OCI-LY1 (cell line): Measurements from ENCODE around the gene TOM1L2.

Experiments used
- H2AFZ ChIP-seq: fragments of 200-600 bp; sonication (generic), shearing (Covaris generic); 2 replicates; pipeline ENCODE4 v1.6.0; 2014; ENCODE audit warnings: antibody characterized with exemption, mild to moderate bottlenecking, low read length
- H3F3A ChIP-seq: fragments of 200-600 bp; sonication (generic), shearing (Covaris generic); 2 replicates; pipeline ENCODE4 v1.6.0; 2014; ENCODE audit warnings: mild to moderate bottlenecking, antibody characterized with exemption, low read length, moderate library complexity; ENCODE audit not compliant: insufficient read depth
- H3K27ac ChIP-seq: fragments of 200-600 bp; sonication (generic); 2 replicates; pipeline ENCODE4 v1.5.1; 2014; ENCODE audit warnings: low read length, mixed run types, mild to moderate bottlenecking, low read depth; ENCODE audit not compliant: poor library complexity, severe bottlenecking
- H3K27me3 ChIP-seq: fragments of 200-600 bp; sonication (generic); 2 replicates; pipeline ENCODE4 v1.6.0; 2014; ENCODE audit warnings: antibody characterized with exemption, mild to moderate bottlenecking, low read length, moderate library complexity; ENCODE audit not compliant: insufficient read depth
- H3K36me3 ChIP-seq: fragments of 200-600 bp; sonication (generic); 2 replicates; pipeline ENCODE4 v1.6.1; 2014; ENCODE audit warnings: mild to moderate bottlenecking, antibody characterized with exemption, low read length, moderate library complexity, mixed read lengths; ENCODE audit not compliant: insufficient read depth
- H3K4me1 ChIP-seq: fragments of 200-600 bp; sonication (generic); 2 replicates; pipeline ENCODE4 v1.5.1; 2014; ENCODE audit warnings: mild to moderate bottlenecking, low read length, moderate library complexity; ENCODE audit not compliant: insufficient read depth, severe bottlenecking
- H3K4me2 ChIP-seq: fragments of 200-600 bp; sonication (generic), shearing (Covaris generic); 2 replicates; pipeline ENCODE4 v1.6.1; 2014; ENCODE audit warnings: low read length
- H3K4me3 ChIP-seq: fragments of 200-600 bp; sonication (generic); 2 replicates; pipeline ENCODE4 v1.5.1; 2014; ENCODE audit warnings: low read length, low read depth, mild to moderate bottlenecking, mixed read lengths; ENCODE audit not compliant: poor library complexity, severe bottlenecking
- H3K79me2 ChIP-seq: fragments of 200-600 bp; shearing (Covaris generic); 2 replicates; pipeline ENCODE4 v1.6.1; 2016; ENCODE audit warnings: mixed run types, low read length, mixed read lengths; ENCODE audit not compliant: insufficient read depth
- H3K9ac ChIP-seq: fragments of 200-600 bp; sonication (generic), shearing (Covaris generic); 2 replicates; pipeline ENCODE4 v1.6.1; 2014; ENCODE audit warnings: mild to moderate bottlenecking, low read length, mixed read lengths
- H3K9me2 ChIP-seq: fragments of 200-600 bp; sonication (generic), shearing (Covaris generic); 2 replicates; pipeline ENCODE4 v1.6.1; 2014; ENCODE audit warnings: low read depth, mild to moderate bottlenecking, low read length, mixed read lengths
- H3K9me3 ChIP-seq: fragments of 200-600 bp; shearing (Covaris generic); 2 replicates; pipeline ENCODE4 v1.6.1; 2014; ENCODE audit warnings: low read length, mixed read lengths
- H4K20me1 ChIP-seq: fragments of 200-600 bp; sonication (generic), shearing (Covaris generic); 2 replicates; pipeline ENCODE4 v1.6.0; 2016; ENCODE audit warnings: mild to moderate bottlenecking, low read length; ENCODE audit not compliant: insufficient read depth
- EZH2 ChIP-seq: fragments of 200-600 bp; sonication (generic), shearing (Covaris generic); IDR thresholded peaks from 2 replicates; pipeline ENCODE4 v1.8.0; 2017; ENCODE audit warnings: borderline replicate concordance, mixed run types, mild to moderate bottlenecking, antibody characterized with exemption, low read length, moderate library complexity, mixed read lengths
- TF ChIP-seq, protein P1 (sequence below): fragments of 200-600 bp; sonication (generic), shearing (Covaris generic); IDR thresholded peaks from 2 replicates; pipeline ENCODE4 v1.5.1; 2017; ENCODE audit warnings: mild to moderate bottlenecking, antibody characterized with exemption, low read length, moderate library complexity, mixed read lengths

The TOM1L2 gene

DNA sequence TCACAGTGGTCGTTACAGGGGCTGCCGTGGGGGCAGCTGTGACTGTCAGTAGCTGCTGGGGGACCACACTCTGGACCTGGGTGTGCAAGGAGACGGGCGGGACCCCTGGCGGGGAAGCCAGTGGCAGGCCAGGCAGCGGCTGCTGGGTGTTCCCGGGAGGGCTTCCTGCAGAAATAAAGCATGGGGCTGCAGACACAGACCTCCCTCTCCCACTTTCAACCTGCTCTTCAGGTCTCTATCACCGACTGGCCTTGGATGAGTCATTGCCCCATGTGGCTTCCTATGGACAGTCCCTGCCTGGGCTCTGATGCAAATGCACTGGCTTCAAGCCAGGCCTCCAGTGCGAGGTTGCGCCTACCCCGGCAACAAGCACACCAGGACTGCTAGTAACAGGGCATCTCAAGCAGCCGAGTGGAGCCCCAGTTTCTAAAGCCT lies 152.6 kb downstream of the TOM1L2 start:
- Histone ChIP-seq H3K79me2 (peaks cover 5% of the 10 kb centered on the region; the same call in 1 of the 2 replicates), H3K4me3 (peak overlapping the region; percentile 79), H3K36me3 (peaks cover 56% of the 10 kb centered on the region), H2AFZ (no peak overlapping the region), H3K9me2 (no peaks in the 10 kb centered on the region), H3K9me3 (no peaks in the 10 kb centered on the region), H3K9ac (peak overlapping the region; percentile 77; the same call in 1 of the 2 replicates), H3K27ac (peak overlapping the region; percentile 65), H3F3A (no peaks in the 10 kb centered on the region), H3K27me3 (no peaks in the 10 kb centered on the region), H3K4me1 (peaks cover 51% of the 10 kb centered on the region), H4K20me1 (no peaks in the 10 kb centered on the region), H3K4me2 (peak overlapping the region; percentile 95)
- TF ChIP-seq EZH2: no peak
- TF ChIP-seq, protein P1, sequence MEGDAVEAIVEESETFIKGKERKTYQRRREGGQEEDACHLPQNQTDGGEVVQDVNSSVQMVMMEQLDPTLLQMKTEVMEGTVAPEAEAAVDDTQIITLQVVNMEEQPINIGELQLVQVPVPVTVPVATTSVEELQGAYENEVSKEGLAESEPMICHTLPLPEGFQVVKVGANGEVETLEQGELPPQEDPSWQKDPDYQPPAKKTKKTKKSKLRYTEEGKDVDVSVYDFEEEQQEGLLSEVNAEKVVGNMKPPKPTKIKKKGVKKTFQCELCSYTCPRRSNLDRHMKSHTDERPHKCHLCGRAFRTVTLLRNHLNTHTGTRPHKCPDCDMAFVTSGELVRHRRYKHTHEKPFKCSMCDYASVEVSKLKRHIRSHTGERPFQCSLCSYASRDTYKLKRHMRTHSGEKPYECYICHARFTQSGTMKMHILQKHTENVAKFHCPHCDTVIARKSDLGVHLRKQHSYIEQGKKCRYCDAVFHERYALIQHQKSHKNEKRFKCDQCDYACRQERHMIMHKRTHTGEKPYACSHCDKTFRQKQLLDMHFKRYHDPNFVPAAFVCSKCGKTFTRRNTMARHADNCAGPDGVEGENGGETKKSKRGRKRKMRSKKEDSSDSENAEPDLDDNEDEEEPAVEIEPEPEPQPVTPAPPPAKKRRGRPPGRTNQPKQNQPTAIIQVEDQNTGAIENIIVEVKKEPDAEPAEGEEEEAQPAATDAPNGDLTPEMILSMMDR: no peak

DNA sequence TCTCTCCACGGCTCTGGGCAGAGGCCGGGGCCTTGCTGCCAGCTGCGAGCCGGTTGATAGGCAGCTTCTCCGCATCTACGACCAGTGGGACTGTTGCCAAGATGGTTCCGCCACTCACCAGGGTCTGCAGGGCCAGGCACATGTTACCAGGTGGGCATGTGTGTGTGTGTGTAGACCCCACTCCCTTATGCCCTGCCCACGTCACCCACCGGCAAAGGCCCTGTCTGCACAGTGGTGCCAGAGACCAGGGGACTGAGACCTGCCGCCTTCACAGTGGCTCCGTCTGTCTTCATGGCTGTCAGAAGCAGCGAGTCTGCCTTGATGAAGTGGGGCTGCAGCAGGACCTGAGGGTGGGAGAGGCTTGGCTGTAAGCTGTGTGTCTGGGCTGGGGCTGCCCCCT lies 153.1 kb downstream of the TOM1L2 start:
- no peak overlapping the region for H3K4me2 ChIP-seq

DNA sequence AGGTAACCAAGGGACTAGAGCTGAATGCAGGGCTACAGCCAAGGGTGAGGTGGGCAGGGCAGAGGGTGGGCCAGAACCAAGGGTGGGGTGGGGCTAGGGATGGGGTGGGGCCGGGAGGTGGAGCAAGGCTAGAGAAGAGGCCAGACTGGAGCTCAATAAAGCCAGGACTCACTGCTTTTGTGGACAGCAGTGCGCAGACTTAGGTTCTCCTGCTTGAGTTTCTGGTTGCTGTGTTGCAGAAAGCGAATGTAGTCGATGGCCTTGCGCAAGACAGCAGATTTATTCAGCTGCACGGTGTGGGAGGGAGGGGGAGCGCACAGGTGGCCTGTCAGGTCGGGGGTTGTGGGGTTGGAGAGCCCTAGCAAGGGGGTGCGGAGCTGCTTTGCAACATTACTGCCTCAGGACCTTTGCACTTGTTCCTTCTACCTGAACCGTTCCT lies 154.1 kb downstream of the TOM1L2 start:
- H2AFZ ChIP-seq: no peak overlapping the region
- no peak overlapping the region for H3K4me3 ChIP-seq
- TF ChIP-seq, protein P1: no peak
- no peak for TF ChIP-seq EZH2
- no peaks in the 10 kb centered on the region for H3K27me3 ChIP-seq
- H3K27ac ChIP-seq: no peak overlapping the region
- H3K9me3 ChIP-seq: no peaks in the 10 kb centered on the region
- H3K4me1 ChIP-seq: peaks cover 39% of the 10 kb centered on the region
- H3K79me2 ChIP-seq: peaks cover 4% of the 10 kb centered on the region; the same call in 1 of the 2 replicates
- no peaks in the 10 kb centered on the region for H3F3A ChIP-seq
- H3K9ac ChIP-seq: no peak overlapping the region
- peaks cover 71% of the 10 kb centered on the region for H3K36me3 ChIP-seq
- H3K9me2 ChIP-seq: no peaks in the 10 kb centered on the region
- H3K4me2 ChIP-seq: no peak overlapping the region
- no peaks in the 10 kb centered on the region for H4K20me1 ChIP-seq

More for the DNA sequence above, 153.1 kb downstream of the TOM1L2 start:
- Histone ChIP-seq H3K4me3 (no peak overlapping the region), H3K9ac (no peak overlapping the region), H3K4me1 (peaks cover 46% of the 10 kb centered on the region), H3K27me3 (no peaks in the 10 kb centered on the region), H3F3A (no peaks in the 10 kb centered on the region), H3K9me3 (no peaks in the 10 kb centered on the region), H3K79me2 (peaks cover 5% of the 10 kb centered on the region; the same call in 1 of the 2 replicates), H2AFZ (no peak overlapping the region), H3K9me2 (no peaks in the 10 kb centered on the region), H4K20me1 (no peaks in the 10 kb centered on the region), H3K27ac (peak overlapping the region; percentile 65), H3K36me3 (peaks cover 61% of the 10 kb centered on the region)
- TF ChIP-seq EZH2: no peak
- TF ChIP-seq, protein P1: no peak
